ENCODE results near the gene MYT1. TPM values are rescaled to one million over a fixed set of nuclear protein-coding genes. Genes with fewer than 3 reads are reported as not detected.

MYT1 gene
- total and polyA plus RNA-seq, 2 of the 13 experiments (the other 11 are each of a cell fraction or from before 2014, with no cell fraction given), result 0.58 to 2.5 TPM

DNA sequence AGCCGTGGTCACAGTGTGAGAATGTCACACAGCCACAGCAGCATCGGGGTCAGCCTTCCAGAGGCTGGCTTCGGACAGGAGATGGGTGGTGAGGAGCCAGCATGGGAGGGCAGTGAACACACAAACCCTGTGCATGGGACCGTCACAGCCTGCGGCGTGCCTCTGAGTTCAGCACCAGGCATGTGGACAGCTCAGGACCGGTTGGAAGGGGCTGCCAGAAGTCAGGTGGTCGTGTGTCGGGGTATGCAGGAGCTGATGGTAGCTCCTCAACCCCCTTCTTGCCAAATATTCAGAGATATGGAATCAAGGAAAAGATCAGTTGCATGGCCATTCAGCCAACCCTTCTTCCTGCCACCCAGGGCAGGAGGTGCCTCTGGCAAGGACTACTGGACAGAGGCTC, 28.2 kb downstream of the MYT1 start (continued):
- TF ChIP-seq, protein P1, sequence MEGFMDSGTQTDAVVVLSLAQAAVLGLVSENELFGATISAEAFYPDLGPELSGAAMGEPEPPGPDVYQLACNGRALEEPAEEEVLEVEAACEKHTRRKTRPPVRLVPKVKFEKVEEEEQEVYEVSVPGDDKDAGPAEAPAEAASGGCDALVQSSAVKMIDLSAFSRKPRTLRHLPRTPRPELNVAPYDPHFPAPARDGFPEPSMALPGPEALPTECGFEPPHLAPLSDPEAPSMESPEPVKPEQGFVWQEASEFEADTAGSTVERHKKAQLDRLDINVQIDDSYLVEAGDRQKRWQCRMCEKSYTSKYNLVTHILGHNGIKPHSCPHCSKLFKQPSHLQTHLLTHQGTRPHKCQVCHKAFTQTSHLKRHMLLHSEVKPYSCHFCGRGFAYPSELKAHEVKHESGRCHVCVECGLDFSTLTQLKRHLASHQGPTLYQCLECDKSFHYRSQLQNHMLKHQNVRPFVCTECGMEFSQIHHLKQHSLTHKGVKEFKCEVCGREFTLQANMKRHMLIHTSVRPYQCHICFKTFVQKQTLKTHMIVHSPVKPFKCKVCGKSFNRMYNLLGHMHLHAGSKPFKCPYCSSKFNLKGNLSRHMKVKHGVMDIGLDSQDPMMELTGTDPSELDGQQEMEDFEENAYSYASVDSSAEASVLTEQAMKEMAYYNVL (CRISPR knock-in tag; IDR thresholded peaks at IDR 0.05; ENCODE audit: borderline replicate concordance), result no peak
- TF ChIP-seq EP300 (IDR thresholded peaks at IDR 0.05; ENCODE audit: low read depth in 2 of 2, low read length in 2 of 2) (no peak), EP300 (CRISPR knock-in tag; IDR thresholded peaks at IDR 0.05; ENCODE audit: borderline replicate concordance) (no peak), ZNF552 (CRISPR knock-in tag; IDR thresholded peaks at IDR 0.05; ENCODE audit: borderline replicate concordance) (peak; percentile 86; the same call in 1 of the 2 replicates), KLF6 (CRISPR knock-in tag; IDR thresholded peaks at IDR 0.05) (peak; percentile 68; the same call in 1 of the 2 replicates), DR1 (CRISPR knock-in tag; IDR thresholded peaks at IDR 0.05) (no peak), NFIB (CRISPR knock-in tag; IDR thresholded peaks at IDR 0.05; ENCODE audit: borderline replicate concordance) (no peak), HMGA1 (CRISPR knock-in tag; conservative IDR thresholded peaks at IDR 0.05) (no peak), MTA1 (CRISPR knock-in tag; IDR thresholded peaks at IDR 0.05; ENCODE audit: borderline replicate concordance) (no peak), KAT8 (CRISPR knock-in tag; IDR thresholded peaks at IDR 0.05) (0 out of 2 replicates have a peak, but pooled peaks have one; percentile 31), SRY (CRISPR knock-in tag; IDR thresholded peaks at IDR 0.05) (0 out of 2 replicates have a peak, but pooled peaks have one; percentile 42), RARA (CRISPR knock-in tag; IDR thresholded peaks at IDR 0.05) (peak; percentile 66), MLX (CRISPR knock-in tag; IDR thresholded peaks at IDR 0.05) (no peak), DNMT1 (CRISPR knock-in tag; IDR thresholded peaks at IDR 0.05) (no peak), TBP (CRISPR knock-in tag; IDR thresholded peaks at IDR 0.05) (no peak), SNAI1 (CRISPR knock-in tag; IDR thresholded peaks at IDR 0.05; ENCODE audit: borderline replicate concordance) (no peak), SALL1 (CRISPR knock-in tag; IDR thresholded peaks at IDR 0.05) (peak; percentile 85), ZKSCAN8 (CRISPR knock-in tag; IDR thresholded peaks at IDR 0.05; ENCODE audit: borderline replicate concordance) (no peak), ZNF367 (CRISPR knock-in tag; IDR thresholded peaks at IDR 0.05; ENCODE audit: borderline replicate concordance) (no peak), ZBTB21 (CRISPR knock-in tag; IDR thresholded peaks at IDR 0.05) (peak; percentile 52; the same call in 1 of the 2 replicates), TBX3 (IDR thresholded peaks at IDR 0.05; ENCODE audit: borderline replicate concordance) (no peak), CHCHD3 (CRISPR knock-in tag; IDR thresholded peaks at IDR 0.05) (no peak), HDAC2 (CRISPR knock-in tag; IDR thresholded peaks at IDR 0.05) (peak; percentile 67; the same call in 1 of the 2 replicates), TRIM22 (IDR thresholded peaks at IDR 0.05) (no peak), CENPX (CRISPR knock-in tag; IDR thresholded peaks at IDR 0.05) (no peak), ETV5 (CRISPR knock-in tag; IDR thresholded peaks at IDR 0.05; ENCODE audit: borderline replicate concordance) (peak; percentile 25; the same call in 1 of the 2 replicates), RCOR2 (CRISPR knock-in tag; IDR thresholded peaks at IDR 0.05) (no peak)
- TF ChIP-seq, protein P2, sequence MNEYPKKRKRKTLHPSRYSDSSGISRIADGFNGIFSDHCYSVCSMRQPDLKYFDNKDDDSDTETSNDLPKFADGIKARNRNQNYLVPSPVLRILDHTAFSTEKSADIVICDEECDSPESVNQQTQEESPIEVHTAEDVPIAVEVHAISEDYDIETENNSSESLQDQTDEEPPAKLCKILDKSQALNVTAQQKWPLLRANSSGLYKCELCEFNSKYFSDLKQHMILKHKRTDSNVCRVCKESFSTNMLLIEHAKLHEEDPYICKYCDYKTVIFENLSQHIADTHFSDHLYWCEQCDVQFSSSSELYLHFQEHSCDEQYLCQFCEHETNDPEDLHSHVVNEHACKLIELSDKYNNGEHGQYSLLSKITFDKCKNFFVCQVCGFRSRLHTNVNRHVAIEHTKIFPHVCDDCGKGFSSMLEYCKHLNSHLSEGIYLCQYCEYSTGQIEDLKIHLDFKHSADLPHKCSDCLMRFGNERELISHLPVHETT (CRISPR knock-in tag; conservative IDR thresholded peaks at IDR 0.05), result no peak

All from HepG2 (cell line).